Measurements from ENCODE around the gene LMTK3. TPM values are rescaled to one million over a fixed set of nuclear protein-coding genes. Genes with fewer than 3 reads are reported as not detected.
"Not testable (repeated sequence)": the region's sequence is repeated elsewhere in the genome, so short reads cannot be mapped to it uniquely, and the experiment has no call there.

The LMTK3 gene
- total RNA-seq, 4 donors from 2014 or later = 1.3 to 3.5 (median 1.6) TPM

DNA sequence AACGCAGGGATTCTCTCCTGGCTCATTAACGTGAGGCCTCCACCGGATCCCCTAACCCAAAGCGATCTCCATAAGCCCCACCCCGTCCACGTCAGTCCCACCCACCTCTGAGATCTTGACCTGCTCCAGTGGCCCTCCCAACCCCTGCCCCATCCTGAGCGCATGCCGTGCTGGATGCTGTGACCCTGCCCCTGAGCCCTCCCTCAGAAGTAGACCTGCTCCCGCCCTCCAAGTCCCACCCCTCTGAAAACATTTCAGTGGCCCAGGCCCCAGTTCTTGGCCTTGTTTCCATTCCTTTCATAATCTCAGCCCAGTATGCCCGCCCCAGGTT is 19.9 kb downstream of the LMTK3 start:
- peaks cover 70% of the 10 kb centered on the region for H3K4me1 ChIP-seq
- no peak for DNase-seq (ENCODE audit: low spot score in 2 of 2)
- no peak overlapping the region for H3K4me3 ChIP-seq
- H3K36me3 ChIP-seq = no peaks in the 10 kb centered on the region
- TF ChIP-seq POLR2AphosphoS5 (IDR thresholded peaks at IDR 0.05) (no peak), EP300 (IDR thresholded peaks at IDR 0.05) (no peak), POLR2A (IDR thresholded peaks at IDR 0.05) (no peak)
- TF ChIP-seq, protein P1, sequence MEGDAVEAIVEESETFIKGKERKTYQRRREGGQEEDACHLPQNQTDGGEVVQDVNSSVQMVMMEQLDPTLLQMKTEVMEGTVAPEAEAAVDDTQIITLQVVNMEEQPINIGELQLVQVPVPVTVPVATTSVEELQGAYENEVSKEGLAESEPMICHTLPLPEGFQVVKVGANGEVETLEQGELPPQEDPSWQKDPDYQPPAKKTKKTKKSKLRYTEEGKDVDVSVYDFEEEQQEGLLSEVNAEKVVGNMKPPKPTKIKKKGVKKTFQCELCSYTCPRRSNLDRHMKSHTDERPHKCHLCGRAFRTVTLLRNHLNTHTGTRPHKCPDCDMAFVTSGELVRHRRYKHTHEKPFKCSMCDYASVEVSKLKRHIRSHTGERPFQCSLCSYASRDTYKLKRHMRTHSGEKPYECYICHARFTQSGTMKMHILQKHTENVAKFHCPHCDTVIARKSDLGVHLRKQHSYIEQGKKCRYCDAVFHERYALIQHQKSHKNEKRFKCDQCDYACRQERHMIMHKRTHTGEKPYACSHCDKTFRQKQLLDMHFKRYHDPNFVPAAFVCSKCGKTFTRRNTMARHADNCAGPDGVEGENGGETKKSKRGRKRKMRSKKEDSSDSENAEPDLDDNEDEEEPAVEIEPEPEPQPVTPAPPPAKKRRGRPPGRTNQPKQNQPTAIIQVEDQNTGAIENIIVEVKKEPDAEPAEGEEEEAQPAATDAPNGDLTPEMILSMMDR (IDR thresholded peaks at IDR 0.05) = no peak
- WGBS = 39% methylated on average over 10 of the region's 10 CpGs
- no peak overlapping the region for H3K27ac ChIP-seq
- H3K27me3 ChIP-seq = no peaks in the 10 kb centered on the region
- no peaks in the 10 kb centered on the region for H3K9me3 ChIP-seq

- Histone ChIP-seq H3K27ac (no peak overlapping the region), H3K4me3 (peak overlapping the region; percentile 8), H3K4me1 (peaks cover 70% of the 10 kb centered on the region), H3K27me3 (no peaks in the 10 kb centered on the region), H3K36me3 (no peaks in the 10 kb centered on the region), H3K9me3 (no peaks in the 10 kb centered on the region)
- WGBS = 11% methylated on average over 42 of the region's 50 CpGs
- TF ChIP-seq, protein P1 (IDR thresholded peaks at IDR 0.05) = no peak
- TF ChIP-seq EP300 (IDR thresholded peaks at IDR 0.05) (no peak), POLR2A (IDR thresholded peaks at IDR 0.05) (no peak), POLR2AphosphoS5 (IDR thresholded peaks at IDR 0.05) (no peak)
- DNase-seq (ENCODE audit: low spot score in 2 of 2) = no peak
Measured at GRCh38 chr19:48490981-48491792, 20.4 kb downstream of the LMTK3 start.

DNA sequence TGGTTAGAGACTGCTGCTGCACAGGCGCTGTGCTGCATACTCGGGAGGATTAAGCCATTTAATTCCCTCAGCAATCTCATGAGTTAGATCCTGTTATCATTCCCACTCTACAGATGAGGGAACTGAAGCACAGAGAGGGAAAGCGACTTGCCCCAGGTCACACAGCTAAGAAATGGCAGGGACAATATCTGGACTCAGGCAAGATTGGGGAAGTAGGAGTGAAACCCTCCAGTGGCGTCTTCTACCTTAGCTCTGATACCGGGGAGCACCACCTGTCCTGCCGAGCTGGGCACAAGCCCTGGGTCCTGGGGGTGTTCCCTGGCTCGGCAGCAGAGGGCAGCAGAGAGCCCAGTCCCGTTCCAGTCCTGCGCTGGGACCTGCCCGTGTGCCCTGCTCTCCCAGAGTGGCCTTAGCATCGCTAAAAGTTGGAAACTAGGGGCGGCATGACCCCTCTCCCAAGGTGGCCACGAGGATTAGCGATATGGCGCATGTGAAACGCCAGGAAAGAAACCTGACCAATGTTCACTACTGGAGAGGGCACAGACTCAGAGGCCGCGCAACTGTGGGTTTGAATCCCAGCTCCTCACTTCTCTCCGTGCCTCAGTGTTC is 21.9 kb downstream of the LMTK3 start:
- peaks cover 62% of the 10 kb centered on the region for H3K4me1 ChIP-seq

DNA sequence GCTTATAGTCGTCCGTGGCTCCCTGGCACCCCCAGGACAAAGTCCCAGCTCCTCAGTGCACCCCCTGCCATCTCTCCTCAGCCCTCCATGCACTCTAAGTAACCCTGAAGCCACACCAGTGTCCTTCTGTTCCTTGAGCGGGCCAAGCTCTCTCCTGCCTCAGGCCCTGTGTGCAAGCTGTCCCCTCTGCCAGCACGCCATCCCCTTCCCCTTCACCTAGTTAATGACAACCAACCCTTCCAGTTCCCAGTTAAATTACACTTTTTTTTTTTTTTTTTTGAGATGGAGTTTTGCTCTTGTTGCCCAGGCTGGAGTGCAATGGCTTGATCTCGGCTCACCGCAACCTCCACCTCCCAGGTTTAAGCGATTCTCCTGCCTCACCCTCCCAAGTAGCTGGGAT is 23.2 kb downstream of the LMTK3 start:
- not testable (repeated sequence) for H3K9me3 ChIP-seq; H3K4me3 ChIP-seq; H3K36me3 ChIP-seq; DNase-seq (ENCODE audit: low spot score in 2 of 2); H3K27me3 ChIP-seq
- H3K4me1 ChIP-seq = peaks cover 54% of the 10 kb centered on the region
- peak overlapping the region; percentile 69 for H3K27ac ChIP-seq
- WGBS = 53% methylated on average over 7 of the region's 7 CpGs

More for the DNA sequence above, 21.9 kb downstream of the LMTK3 start:
- no peaks in the 10 kb centered on the region for H3K9me3 ChIP-seq
- no peak overlapping the region for H3K4me3 ChIP-seq
- TF ChIP-seq POLR2AphosphoS5 (IDR thresholded peaks at IDR 0.05) = no peak
- TF ChIP-seq, protein P1 (IDR thresholded peaks at IDR 0.05) = peak; percentile 80 to 97
- TF ChIP-seq POLR2A (IDR thresholded peaks at IDR 0.05) = no peak
- WGBS = 69% methylated on average over 6 of the region's 19 CpGs
- no peak for DNase-seq (ENCODE audit: low spot score in 2 of 2)
- H3K27me3 ChIP-seq = no peaks in the 10 kb centered on the region
- no peaks in the 10 kb centered on the region for H3K36me3 ChIP-seq
- no peak overlapping the region for H3K27ac ChIP-seq

GRCh38 chr19:48487948-48488347 is 23.7 kb downstream of the LMTK3 start:
- H3K27me3 ChIP-seq = no peaks in the 10 kb centered on the region
- DNase-seq (ENCODE audit: low spot score in 2 of 2) = no peak
- no peaks in the 10 kb centered on the region for H3K9me3 ChIP-seq
- H3K27ac ChIP-seq = peak overlapping the region; percentile 69
- no peak overlapping the region for H3K4me3 ChIP-seq
- 59% methylated on average over 5 of the region's 8 CpGs for WGBS
- H3K36me3 ChIP-seq = no peaks in the 10 kb centered on the region
- H3K4me1 ChIP-seq = peaks cover 54% of the 10 kb centered on the region
- TF ChIP-seq POLR2AphosphoS5 (IDR thresholded peaks at IDR 0.05) = peak in 1 of 3 donors; percentile 50
- no peak for TF ChIP-seq POLR2A (IDR thresholded peaks at IDR 0.05)

DNA sequence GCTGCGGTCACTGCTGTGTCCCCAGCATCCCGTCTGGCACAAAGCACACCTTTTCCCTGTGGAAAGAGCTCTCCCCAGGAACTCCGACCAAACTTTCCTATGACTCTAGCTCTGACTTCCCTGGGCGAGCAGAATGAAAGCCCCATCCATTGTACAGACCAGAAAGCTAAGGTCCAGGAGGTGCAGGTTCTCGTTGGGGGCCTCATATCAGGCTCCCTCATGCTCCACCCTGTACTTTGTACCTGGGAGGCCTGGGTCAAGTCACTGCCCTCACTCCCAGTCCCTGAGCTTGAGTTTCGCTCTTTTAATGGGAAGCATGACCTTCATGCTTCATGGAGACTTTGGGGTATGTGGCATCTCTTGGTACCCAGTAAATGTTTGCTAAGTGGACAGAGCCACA is 24.1 kb downstream of the LMTK3 start:
- H3K4me1 ChIP-seq = peaks cover 53% of the 10 kb centered on the region
- H3K27ac ChIP-seq = peak overlapping the region; percentile 69
- no peak for TF ChIP-seq EP300 (IDR thresholded peaks at IDR 0.05)
- TF ChIP-seq POLR2A (IDR thresholded peaks at IDR 0.05) = no peak
- TF ChIP-seq POLR2AphosphoS5 (IDR thresholded peaks at IDR 0.05) = no peak
- TF ChIP-seq, protein P1 (IDR thresholded peaks at IDR 0.05) = no peak
- H3K9me3 ChIP-seq = no peaks in the 10 kb centered on the region
- no peaks in the 10 kb centered on the region for H3K36me3 ChIP-seq
- DNase-seq (ENCODE audit: low spot score in 2 of 2) = no peak
- WGBS = 84% methylated on average over 3 of the region's 6 CpGs
- no peaks in the 10 kb centered on the region for H3K27me3 ChIP-seq
- no peak overlapping the region for H3K4me3 ChIP-seq

- not testable (repeated sequence) for H3K27ac ChIP-seq; DNase-seq (ENCODE audit: low spot score in 2 of 2); H3K36me3 ChIP-seq; H3K9me3 ChIP-seq; H3K4me3 ChIP-seq; H3K27me3 ChIP-seq
- peaks cover 55% of the 10 kb centered on the region for H3K4me1 ChIP-seq
- 86% methylated on average over 10 of the region's 10 CpGs for WGBS
Measured at GRCh38 chr19:48486706-48487105, 24.9 kb downstream of the LMTK3 start.

Measured in suprapubic skin (tissue), 4 donors.